Medulla oblongata (tissue), 1 donor: ENCODE measurements around the gene SQSTM1.
A peak's percentile ranks its signal among the peaks of the same experiment; 100 is the strongest.

Source experiments
- DNase-seq: peaks from one replicate; pipeline ENCODE4 v3.0.0-alpha.2; 2015; ENCODE audit errors: extremely low spot score

SQSTM1 gene

DNA sequence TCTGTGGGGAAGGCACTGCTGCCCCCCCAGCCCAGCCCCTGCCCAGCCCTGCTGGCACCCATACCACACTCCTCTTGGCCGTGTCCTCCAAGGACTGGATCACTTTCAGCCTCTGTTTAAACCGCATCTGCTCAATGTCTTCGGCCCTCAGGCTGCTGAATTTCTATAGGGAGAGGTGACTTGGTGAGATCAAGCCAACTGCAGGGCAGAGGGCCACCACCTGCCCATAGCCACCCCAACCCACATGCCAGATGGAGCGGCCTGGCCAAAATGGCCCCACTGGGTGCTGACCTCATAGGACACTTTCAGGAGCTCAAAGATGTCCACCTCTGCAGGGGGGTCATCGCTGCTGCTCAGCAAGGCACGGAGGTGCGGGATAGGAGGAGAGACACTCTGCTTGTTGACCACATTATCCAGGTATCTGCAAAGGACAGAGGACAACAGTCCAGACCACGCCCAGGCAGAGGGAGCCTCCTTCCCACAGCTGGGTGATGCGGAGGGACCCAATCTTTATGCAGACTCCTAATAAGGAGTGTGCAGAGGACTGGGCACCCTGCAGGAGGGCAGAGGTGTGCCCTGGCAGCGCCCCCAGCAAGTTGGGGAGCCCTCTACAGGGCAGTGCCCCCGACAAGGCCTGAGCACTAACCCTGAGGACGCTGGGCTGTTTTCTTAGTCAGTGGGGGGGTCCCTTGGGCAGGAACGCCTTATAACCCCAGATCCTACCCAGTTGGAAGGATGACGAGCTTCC, 52.3 kb downstream of the SQSTM1 start:
- DNase-seq = no peak

DNA sequence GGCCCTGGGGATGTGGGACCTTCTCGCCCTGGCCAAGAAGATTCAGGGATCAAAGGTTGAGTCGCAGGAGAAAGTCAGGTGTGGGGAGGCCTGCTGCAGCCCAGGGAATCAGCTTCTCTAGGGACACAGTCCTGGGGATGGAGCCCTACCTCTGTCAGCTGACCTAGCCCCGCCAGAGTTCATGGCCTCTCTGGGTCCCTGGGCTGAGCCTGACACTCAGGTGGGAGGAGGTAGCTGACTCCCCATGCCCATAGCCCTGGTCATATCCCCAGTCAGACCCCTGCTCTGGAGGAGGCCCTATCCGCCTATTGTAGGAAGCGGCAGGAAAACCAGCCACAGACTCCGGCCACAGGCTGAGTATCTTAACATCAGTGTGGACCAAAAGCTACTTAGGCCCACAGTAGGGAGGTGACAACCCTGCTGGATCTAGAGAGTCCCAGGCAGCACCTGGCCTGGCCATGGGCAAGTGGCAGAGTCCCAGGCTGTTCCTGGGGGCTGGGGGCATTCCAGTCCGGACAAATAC, 52.9 kb downstream of the SQSTM1 start:
- DNase-seq = no peak

DNA sequence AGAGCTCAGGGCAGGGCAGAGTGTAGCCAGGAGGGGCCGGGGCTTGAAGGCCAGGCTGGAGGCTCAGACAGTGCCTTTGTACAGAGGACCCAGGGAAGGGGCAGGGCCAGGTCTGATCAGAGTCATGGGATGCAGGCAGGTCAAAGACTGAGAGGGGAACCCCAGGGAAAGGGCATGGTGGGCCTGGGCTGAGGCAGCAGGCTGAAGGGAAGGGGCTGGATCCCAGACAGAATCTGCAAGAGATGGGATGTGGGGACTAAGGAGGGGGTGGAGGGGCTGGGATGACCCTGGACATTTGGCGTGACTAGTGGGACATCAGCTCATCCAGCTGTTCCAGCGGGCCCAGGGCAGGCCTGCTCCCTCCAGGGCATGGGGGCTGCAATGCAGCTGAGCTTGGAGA, 53.4 kb downstream of the SQSTM1 start:
- DNase-seq = no peak

DNA sequence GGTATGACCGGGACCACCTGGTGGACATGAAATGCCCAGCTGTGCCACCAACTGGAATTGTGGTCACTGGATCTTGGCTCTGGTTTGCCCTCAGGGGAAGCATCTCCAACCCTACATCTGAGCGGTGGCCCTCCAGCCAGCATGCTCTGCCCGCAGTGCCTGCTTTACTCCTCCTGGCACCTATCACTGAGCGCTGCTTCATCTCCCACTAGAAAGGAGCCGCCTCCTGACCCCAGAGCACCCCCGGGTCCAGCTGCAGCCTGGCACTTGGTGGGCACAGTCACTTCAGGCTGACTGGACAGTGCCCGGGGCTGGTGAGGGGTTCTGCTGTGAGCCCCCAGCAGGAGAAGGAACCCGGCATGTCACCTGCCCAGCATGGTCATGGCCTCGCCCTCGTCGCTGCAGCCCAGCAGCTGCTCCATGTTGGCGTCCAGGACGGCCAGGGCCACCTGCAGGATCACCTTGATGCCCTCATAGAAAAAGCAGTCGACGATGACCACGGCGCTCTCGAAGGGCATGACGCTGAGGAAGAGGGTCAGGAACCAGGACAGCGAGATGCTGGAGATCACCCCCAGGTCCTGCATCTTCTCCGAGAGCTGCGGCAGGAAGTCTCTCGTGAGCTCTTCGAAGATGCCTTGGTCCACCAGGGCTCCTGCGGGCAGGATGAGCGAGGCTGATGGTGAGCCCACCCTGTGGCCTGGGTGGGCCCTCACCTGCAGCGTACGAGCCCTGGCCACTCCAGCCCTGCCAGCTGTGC, 54.0 kb downstream of the SQSTM1 start:
- DNase-seq = no peak

DNA sequence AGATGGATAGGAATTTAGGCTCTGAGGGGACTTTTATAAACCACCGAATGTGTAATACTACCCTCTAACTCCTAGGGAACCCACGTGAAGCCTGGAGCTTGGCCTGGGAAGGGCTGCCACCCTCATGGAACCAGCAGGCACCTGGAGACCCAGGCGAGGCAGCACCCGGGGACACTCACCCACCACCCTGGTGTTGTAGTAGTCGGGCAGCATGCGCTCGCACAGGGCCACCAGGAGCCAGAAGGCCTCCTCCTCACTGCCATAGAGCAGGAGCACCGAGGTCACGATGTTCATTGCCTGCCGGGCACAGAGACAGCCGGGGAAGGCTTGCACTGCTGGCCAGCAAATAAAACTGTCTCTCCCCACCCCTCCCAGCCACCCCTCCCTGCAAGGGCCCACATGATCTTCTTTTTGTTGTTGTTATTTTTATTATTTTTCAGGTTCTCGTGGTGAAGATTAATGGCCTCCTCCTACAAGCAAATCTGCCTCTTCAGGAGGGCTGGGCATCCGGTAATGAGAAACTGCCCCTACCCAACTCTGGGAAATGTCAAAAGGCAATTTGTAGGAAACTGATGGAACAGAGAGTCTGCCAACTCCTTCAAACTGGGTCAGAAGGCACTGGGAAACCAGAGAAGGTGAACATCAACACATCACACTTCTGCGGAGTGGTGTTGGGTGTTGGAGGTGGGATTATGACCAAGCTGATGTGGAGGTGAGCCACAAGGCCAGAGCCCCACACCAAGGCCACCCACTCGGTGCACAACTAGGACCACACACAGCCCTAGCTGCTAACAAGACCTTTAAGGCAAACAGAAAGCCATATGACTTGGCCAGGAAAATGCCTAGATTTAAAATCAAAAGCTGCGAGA, 55.3 kb downstream of the SQSTM1 start:
- DNase-seq = no peak

DNA sequence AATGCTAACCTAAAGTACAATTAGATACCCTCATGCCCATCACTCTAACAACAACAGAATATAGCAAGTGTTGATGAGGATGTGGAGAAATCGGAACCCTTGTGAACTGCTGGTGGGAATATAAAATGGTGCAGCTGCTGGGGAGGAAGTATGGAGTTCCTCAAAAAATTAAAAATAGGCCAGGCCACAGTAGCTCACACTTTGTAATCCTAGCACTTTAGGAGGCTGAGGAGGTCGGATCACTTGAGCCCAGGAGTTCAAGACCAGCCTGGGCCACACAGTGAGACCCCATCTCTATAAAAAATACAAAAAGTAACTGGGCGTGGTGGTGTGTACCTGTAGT, 55.9 kb downstream of the SQSTM1 start:
- DNase-seq = peak; percentile 42

DNA sequence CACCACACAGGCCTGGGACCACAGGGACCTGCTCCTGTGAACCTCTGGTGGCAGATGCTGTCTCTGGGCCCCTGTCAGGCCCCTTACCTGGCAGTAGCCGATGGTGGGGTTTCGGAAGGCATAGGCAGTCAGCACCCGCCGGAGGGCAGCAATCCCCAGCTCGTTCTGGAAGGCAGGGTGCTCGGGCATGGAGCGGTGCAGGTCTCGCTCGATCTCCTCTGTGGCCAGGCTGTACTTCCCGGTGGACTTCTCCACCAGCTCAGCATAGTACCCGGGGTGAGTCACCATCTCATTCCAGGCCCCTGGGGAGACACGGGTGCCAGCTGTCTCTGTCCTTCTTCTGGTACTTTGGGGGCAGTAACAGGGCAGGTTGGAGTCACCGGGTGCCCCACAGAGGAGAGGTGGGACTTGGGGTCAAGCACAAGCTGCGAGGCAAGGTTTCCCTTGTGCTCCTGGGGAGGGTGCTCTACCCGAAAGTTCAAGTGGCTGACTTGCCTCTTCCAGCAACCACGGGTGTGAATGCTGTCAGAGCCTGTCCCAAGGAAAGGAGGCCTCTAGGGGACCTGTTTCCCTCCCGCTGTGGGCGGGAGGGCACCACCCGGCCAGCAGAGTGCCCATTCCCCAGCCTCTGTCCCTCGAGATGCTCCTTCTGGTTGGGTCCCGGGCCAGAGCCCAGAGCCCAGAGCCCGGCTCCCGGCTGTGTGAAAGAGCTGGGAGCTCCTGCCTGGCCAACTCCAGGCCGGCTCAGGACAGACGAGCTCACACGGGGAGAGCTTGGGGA, 57.7 kb downstream of the SQSTM1 start:
- DNase-seq = no peak

DNA sequence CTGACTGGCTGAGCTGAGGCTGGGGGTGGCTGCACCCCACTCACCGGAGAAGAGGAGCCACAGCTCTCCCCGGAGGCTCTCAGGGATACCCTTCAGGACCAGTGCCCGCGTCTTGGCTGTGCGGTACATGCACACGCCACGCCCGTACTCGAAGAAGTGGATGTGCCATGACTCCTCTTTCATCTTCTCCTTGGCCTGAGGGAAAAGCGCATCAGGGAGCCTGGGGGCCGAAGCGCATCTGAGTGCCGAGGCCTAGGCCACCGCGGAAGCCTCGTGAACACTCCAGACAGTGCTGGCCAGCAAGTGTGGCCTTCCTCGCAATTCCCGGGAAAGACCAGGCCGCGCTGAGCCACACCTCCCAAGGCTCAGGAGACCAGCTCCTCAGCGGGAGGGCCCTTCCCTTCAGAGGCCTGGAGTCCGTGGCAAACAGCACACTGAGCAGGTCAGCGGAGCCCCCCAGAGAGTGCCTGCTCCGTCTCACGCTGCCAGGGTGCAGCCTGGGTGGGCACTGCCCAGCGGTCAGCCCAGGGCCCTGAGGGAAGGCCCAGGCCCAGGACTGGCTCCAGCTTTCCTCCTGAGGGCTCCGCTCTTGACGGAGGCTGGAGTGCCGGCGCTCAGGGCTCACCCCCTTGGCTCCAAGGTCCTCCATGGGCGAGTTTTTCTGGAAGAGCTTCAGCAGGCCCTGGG, 58.4 kb downstream of the SQSTM1 start:
- DNase-seq = no peak

DNA sequence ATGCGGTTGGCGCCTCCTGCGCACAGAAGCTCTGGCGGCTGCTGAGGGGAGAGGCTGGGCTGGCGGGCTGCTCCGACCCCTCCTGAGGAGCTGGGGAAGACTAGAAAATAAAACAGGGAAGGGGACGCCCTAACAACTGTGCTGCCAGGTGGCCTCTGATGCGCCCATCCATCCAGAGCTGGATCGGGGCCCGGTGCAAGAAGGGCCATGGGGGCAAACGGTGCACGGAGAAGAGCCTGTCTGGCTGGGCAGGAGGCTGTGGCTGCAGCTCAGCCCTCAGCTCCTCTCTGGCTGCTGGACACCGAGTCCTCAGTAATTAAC, 58.9 kb downstream of the SQSTM1 start:
- DNase-seq = no peak

DNA sequence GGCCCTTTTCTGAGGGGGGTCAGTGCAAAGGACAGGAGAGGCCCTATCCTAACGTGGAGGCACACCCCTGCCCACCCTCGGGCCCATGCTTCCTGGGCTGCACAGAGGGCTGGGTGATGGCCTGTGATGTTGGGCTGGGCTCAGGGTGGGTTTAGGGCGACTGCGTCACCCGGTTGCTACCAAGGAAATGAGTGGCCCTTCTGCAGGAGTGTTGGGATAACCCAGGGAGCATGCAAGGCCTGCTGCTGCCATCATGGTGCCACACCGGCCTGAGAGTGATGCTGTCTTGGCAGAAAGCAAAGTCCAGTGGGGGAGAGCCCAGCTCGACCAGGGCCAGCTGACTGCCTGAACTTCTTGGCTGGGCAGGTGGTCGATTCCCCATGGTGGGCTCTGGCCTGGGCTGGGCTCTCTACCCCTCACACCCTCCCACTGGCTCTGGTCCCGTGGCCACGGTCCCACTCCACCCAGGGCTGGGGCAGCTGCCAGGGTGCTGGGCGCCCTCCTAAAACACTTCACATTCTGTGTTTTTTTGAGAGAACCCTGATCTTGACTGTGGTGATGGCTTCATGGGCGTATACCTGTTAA, 59.5 kb downstream of the SQSTM1 start:
- no peak for DNase-seq

DNA sequence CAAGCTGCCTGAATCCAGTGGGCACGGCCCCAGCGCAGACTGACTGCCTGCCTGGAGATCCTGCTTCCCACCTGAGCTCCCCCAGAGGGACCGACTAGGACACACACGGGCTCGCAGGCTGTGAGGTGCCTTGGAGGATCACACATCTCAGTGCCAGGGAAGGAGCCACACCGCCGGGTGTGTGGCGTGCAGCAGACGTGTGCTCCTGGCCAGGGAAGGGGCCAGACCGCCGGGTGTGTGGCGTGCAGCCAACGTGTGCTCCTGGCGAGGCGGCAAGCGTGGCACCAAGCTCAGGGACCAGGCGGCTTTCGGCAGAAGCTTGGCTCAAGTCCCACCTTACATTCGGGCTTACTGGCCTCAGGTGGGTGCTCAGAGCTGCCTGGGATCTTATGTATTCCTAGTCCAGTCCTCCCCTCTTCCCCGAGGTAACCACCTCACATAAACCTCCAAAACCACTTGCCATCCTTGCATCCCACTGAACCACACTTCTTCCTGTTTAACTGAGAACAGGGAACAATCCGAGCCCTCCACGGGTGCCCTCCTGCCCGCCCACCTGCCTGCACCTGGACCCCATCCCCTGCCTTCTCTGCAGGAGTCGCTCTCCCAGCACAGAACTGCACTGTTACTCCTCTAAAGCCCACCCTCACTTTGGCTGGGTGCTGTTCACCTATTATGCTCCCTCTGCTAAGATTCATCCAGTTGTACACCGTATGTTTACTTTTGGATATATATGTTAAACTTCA, 60.3 kb downstream of the SQSTM1 start:
- no peak for DNase-seq

DNA sequence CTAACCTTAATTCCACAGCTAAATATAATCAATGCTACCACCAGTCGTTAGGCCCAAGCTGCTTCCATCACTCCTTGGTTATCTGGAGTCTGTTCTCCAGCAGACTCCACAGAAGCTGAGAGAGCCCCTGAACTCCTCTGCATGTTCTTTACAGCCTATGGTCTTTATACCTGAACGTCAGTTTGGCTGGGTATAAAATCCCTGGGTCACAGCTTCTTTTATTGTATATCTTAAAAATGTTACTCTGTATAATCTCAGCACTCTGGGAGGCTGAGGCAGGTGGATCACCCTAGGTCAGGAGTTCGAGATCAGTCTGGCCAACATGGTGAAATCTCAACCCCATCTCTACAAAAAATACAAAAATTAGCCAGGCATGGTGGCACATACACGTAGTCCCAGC, 61.6 kb downstream of the SQSTM1 start:
- DNase-seq = no peak

DNA sequence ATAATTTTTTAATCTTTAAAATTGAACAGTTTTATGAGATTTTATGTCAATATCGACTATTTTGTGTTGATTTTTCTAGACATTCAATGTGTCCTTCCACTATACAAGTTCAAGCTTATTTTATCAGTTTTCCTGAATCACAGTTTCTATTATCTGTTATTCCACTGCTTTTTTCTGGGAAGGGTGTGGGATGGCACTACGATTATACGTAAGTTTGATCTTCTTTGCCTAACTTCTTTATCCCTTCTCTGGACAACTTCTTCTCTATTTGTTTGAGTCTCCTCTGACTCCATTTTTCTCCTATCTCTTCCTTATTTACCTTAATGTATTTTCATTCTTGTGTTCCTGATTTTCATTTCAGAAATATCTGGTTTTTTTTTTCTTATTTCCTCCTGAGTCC, 62.5 kb downstream of the SQSTM1 start:
- DNase-seq = no peak

DNA sequence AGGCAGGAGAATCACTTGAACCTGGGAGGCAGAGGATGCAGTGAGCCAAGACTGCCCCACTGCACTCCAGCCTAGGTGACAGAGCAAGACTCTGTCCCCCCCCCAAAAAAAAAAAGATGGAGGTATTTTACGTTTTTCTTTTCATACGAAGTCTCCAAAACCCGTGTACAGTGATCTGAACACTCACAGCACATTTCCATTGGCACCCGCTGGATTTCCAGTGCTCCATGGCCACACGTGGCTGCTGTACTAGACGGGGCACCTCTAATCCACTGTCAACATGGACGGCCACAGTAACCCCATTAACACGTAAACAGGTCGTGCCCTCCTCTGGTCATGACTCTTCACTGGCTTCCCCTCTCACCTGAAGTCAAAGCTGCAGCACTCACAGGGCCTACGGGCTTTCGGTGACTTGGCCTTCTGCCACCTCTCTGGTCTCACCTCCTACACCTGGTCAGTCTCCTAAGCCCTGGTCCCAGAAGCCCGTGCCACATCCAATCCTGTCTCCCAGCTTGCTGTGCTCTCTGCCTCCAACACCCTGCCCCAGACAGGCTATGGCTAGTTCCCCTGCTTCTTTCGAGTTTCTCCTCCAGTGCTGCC, 64.9 kb downstream of the SQSTM1 start:
- DNase-seq = no peak

DNA sequence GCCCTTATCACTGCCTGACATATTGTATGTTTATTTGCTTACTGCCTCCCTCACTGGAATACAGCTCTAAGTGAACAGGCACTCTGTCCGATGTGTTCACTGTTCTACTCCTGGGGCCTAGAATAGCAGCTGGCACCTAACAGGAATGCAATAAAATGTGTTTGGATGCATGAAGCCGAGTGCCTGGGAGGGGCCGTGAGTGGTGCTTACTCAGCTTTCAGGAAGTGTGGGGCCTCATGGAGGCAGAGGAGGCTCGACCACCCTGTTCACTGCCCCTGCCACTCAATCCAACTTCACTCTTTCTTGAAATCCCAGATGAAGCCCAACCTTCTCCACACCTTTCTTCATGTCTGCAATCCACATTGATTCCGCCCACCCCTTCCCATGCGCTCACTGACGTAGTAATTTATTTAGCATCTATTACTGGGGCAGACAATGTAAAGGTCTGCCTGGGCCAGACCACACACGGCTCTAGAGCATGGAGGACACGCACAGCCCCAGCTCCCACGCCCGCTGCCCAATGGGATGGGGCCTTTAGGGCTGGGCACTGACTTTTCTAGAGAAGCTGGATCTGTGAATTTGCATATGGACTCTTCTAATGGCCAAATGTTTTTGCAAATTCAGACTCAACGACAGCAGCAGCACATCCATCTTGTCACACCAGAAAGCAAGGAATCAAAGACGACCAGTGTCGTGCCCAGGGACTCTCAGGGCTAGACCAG, 65.6 kb downstream of the SQSTM1 start:
- no peak for DNase-seq

DNA sequence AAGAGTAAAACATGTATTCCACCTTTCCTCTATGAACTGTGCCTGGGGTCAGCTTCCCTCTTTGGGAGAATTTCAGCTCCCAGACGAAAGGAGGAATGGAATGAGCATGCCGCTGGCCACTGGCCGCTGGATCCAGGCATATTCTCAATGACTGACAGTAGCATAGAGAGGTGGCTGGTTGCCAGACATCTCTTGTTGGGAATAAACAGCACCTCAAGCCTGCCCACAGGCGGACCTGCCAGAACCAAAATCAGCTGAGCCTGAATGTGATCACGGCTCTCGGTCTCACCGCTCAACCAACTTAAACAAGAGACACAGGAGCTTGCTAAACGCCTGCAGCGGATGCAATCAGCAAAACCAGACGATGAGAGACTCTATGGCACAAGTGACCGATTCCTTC, 66.4 kb downstream of the SQSTM1 start:
- DNase-seq = no peak
